ENCODE measurements around the gene ASIC4.

Gene ASIC4

GRCh38 chr2:219538956-219539788 is 24.9 kb downstream of the ASIC4 start:
- H3K9me3 ChIP-seq (ENCODE audit: control insufficient read depth, low read length), result no peaks in the 10 kb centered on the region
- no peak overlapping the region for H3K27ac ChIP-seq (ENCODE audit: low read depth, low read length, severe bottlenecking)
- peaks cover 30% of the 10 kb centered on the region for H3K36me3 ChIP-seq (ENCODE audit: control insufficient read depth, insufficient read depth, low read length)
- H3K4me3 ChIP-seq (ENCODE audit: extremely low read depth, insufficient read depth, low read length, poor library complexity, severe bottlenecking), result no peak overlapping the region
- 92 to 94% methylated on average over 28 to 31 of the region's 32 CpGs for WGBS, 2 experiments (ENCODE audit: insufficient coverage in 2 of 2)
- H3K4me1 ChIP-seq (ENCODE audit: control insufficient read depth, insufficient read depth, low read length, poor library complexity, severe bottlenecking), result peaks cover 29% of the 10 kb centered on the region

- Histone ChIP-seq H3K4me1 (ENCODE audit: control insufficient read depth, insufficient read depth, low read length, poor library complexity, severe bottlenecking) (peaks cover 31% of the 10 kb centered on the region), H3K27ac (ENCODE audit: low read depth, low read length, severe bottlenecking) (no peak overlapping the region), H3K4me3 (ENCODE audit: extremely low read depth, insufficient read depth, low read length, poor library complexity, severe bottlenecking) (no peak overlapping the region), H3K36me3 (ENCODE audit: control insufficient read depth, insufficient read depth, low read length) (peaks cover 30% of the 10 kb centered on the region), H3K9me3 (ENCODE audit: control insufficient read depth, low read length) (no peaks in the 10 kb centered on the region)
- 96% methylated on average over 35 to 44 of the region's 46 CpGs for WGBS, 2 experiments (ENCODE audit: insufficient coverage in 2 of 2)
Observed at GRCh38 chr2:219539926-219540678, 25.8 kb downstream of the ASIC4 start.

- Histone ChIP-seq H3K4me3 (ENCODE audit: extremely low read depth, insufficient read depth, low read length, poor library complexity, severe bottlenecking) (no peak overlapping the region), H3K27ac (ENCODE audit: low read depth, low read length, severe bottlenecking) (no peak overlapping the region), H3K4me1 (ENCODE audit: control insufficient read depth, insufficient read depth, low read length, poor library complexity, severe bottlenecking) (peaks cover 31% of the 10 kb centered on the region), H3K9me3 (ENCODE audit: control insufficient read depth, low read length) (no peaks in the 10 kb centered on the region), H3K36me3 (ENCODE audit: control insufficient read depth, insufficient read depth, low read length) (peaks cover 30% of the 10 kb centered on the region)
- WGBS, 2 experiments (ENCODE audit: insufficient coverage in 2 of 2), result 94 to 96% methylated on average over 10 to 11 of the region's 12 CpGs
Observed at GRCh38 chr2:219540784-219541504, 26.7 kb downstream of the ASIC4 start.

GRCh38 chr2:219541611-219542180 is 27.4 kb downstream of the ASIC4 start:
- no peaks in the 10 kb centered on the region for H3K9me3 ChIP-seq (ENCODE audit: control insufficient read depth, low read length)
- H3K4me1 ChIP-seq (ENCODE audit: control insufficient read depth, insufficient read depth, low read length, poor library complexity, severe bottlenecking), result peaks cover 31% of the 10 kb centered on the region
- 6% methylated on average over 43 to 48 of the region's 48 CpGs for WGBS, 2 experiments (ENCODE audit: insufficient coverage in 2 of 2)
- H3K36me3 ChIP-seq (ENCODE audit: control insufficient read depth, insufficient read depth, low read length), result peaks cover 30% of the 10 kb centered on the region
- H3K4me3 ChIP-seq (ENCODE audit: extremely low read depth, insufficient read depth, low read length, poor library complexity, severe bottlenecking), result peak overlapping the region; percentile 72
- no peak overlapping the region for H3K27ac ChIP-seq (ENCODE audit: low read depth, low read length, severe bottlenecking)

- Histone ChIP-seq H3K27ac (ENCODE audit: low read depth, low read length, severe bottlenecking) (peak overlapping the region; percentile 43), H3K9me3 (ENCODE audit: control insufficient read depth, low read length) (no peaks in the 10 kb centered on the region), H3K4me3 (ENCODE audit: extremely low read depth, insufficient read depth, low read length, poor library complexity, severe bottlenecking) (peak overlapping the region; percentile 72), H3K4me1 (ENCODE audit: control insufficient read depth, insufficient read depth, low read length, poor library complexity, severe bottlenecking) (peaks cover 24% of the 10 kb centered on the region), H3K36me3 (ENCODE audit: control insufficient read depth, insufficient read depth, low read length) (peaks cover 30% of the 10 kb centered on the region)
- 0 to 1% methylated on average over 65 of the region's 66 CpGs for WGBS, 2 experiments (ENCODE audit: insufficient coverage in 2 of 2)
Observed at GRCh38 chr2:219542931-219543595, 28.8 kb downstream of the ASIC4 start.

GRCh38 chr2:219543596-219544358 is 29.5 kb downstream of the ASIC4 start, which contains the start of the genes CHPF and TMEM198:
Gene CHPF (minus strand): TSS chr2:219543809. CDS start chr2:219543538, 271 bp downstream.
Gene TMEM198 (plus strand): TSS chr2:219544028. CDS start chr2:219544728, 700 bp downstream.
- peak within 1 kb of the TSS; percentile 72 for H3K4me3 ChIP-seq (ENCODE audit: extremely low read depth, insufficient read depth, low read length, poor library complexity, severe bottlenecking)
- WGBS, 2 experiments (ENCODE audit: insufficient coverage in 2 of 2), result 0 to 1% methylated on average over 50 to 65 of the region's 75 CpGs
- peaks cover 26% of the 10 kb centered on the region for H3K36me3 ChIP-seq (ENCODE audit: control insufficient read depth, insufficient read depth, low read length)
- peak within 1 kb of the TSS; percentile 43 for H3K27ac ChIP-seq (ENCODE audit: low read depth, low read length, severe bottlenecking)
- peaks cover 17% of the 10 kb centered on the region for H3K4me1 ChIP-seq (ENCODE audit: control insufficient read depth, insufficient read depth, low read length, poor library complexity, severe bottlenecking)
- H3K9me3 ChIP-seq (ENCODE audit: control insufficient read depth, low read length), result no peaks in the 10 kb centered on the region

GRCh38 chr2:219544567-219544966 is 30.3 kb downstream of the ASIC4 start:
- Histone ChIP-seq H3K4me3 (ENCODE audit: extremely low read depth, insufficient read depth, low read length, poor library complexity, severe bottlenecking) (peak overlapping the region; percentile 72), H3K9me3 (ENCODE audit: control insufficient read depth, low read length) (no peaks in the 10 kb centered on the region), H3K4me1 (ENCODE audit: control insufficient read depth, insufficient read depth, low read length, poor library complexity, severe bottlenecking) (peaks cover 10% of the 10 kb centered on the region), H3K27ac (ENCODE audit: low read depth, low read length, severe bottlenecking) (no peak overlapping the region), H3K36me3 (ENCODE audit: control insufficient read depth, insufficient read depth, low read length) (peaks cover 18% of the 10 kb centered on the region)
- 70 to 73% methylated on average over 7 to 9 of the region's 9 CpGs for WGBS, 2 experiments (ENCODE audit: insufficient coverage in 2 of 2)

- Histone ChIP-seq H3K9me3 (ENCODE audit: control insufficient read depth, low read length) (no peaks in the 10 kb centered on the region), H3K4me3 (ENCODE audit: extremely low read depth, insufficient read depth, low read length, poor library complexity, severe bottlenecking) (no peak overlapping the region), H3K27ac (ENCODE audit: low read depth, low read length, severe bottlenecking) (no peak overlapping the region), H3K4me1 (ENCODE audit: control insufficient read depth, insufficient read depth, low read length, poor library complexity, severe bottlenecking) (peaks cover 10% of the 10 kb centered on the region), H3K36me3 (ENCODE audit: control insufficient read depth, insufficient read depth, low read length) (peaks cover 10% of the 10 kb centered on the region)
- 86 to 91% methylated on average over 2 of the region's 3 CpGs for WGBS, 2 experiments (ENCODE audit: insufficient coverage in 2 of 2)
Observed at GRCh38 chr2:219545295-219545942, 31.1 kb downstream of the ASIC4 start.

GRCh38 chr2:219545943-219546352 is 31.7 kb downstream of the ASIC4 start:
- no peak overlapping the region for H3K4me3 ChIP-seq (ENCODE audit: extremely low read depth, insufficient read depth, low read length, poor library complexity, severe bottlenecking)

More at GRCh38 chr2:219545943-219546352, 31.7 kb downstream of the ASIC4 start:
- Histone ChIP-seq H3K27ac (ENCODE audit: low read depth, low read length, severe bottlenecking) (no peak overlapping the region), H3K9me3 (ENCODE audit: control insufficient read depth, low read length) (no peaks in the 10 kb centered on the region), H3K36me3 (ENCODE audit: control insufficient read depth, insufficient read depth, low read length) (peaks cover 5% of the 10 kb centered on the region), H3K4me1 (ENCODE audit: control insufficient read depth, insufficient read depth, low read length, poor library complexity, severe bottlenecking) (peaks cover 10% of the 10 kb centered on the region)
- 80 to 86% methylated on average over 4 of the region's 4 CpGs for WGBS, 2 experiments (ENCODE audit: insufficient coverage in 2 of 2)
